GM04503 (cell line): Measurements from ENCODE around the gene ZNF423.

Source experiments
- DNase-seq: peaks from one replicate; pipeline ENCODE4 v3.0.0-alpha.2; 2012; ENCODE audit warnings: low read depth

ZNF423 gene

DNA sequence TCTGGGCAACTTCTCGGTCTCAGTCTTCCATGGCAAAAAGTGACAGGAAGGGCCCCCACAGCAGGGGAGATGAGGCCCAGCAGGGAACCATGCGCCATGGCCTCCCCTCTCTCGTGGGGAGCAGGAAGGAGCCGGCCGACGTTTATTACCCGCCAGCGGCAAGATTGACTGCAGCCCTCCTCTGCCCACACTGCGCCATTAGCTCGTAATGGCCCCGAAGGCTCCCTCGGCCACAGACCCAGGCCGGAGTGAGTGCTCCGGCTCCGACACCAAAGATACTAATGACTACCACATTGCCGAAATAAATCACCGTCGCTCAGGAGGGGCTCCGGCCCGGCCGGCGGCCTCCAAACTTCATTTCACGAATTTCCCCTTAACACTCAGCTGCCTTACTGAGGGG, 255.4 kb downstream of the ZNF423 start:
- DNase-seq = no peak

DNA sequence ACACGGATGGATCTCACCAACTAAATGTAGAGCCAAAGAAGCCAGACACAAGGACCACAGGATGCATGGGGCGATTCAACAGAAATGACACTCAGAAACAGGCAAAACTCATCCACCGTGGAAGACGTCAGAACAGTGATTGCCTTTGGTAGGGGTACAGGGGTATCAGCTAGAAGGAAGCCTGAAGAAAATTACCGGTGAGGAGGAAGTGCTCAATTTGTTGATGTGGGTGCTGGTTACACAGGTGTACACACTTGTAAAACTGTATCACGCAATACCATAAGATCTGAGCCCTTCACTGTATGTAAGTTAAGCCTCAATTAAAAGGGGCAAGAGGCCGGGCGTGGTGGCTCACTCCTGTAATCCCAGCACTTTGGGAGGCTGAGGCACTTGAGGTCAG, 256.2 kb downstream of the ZNF423 start:
- DNase-seq = no peak

DNA sequence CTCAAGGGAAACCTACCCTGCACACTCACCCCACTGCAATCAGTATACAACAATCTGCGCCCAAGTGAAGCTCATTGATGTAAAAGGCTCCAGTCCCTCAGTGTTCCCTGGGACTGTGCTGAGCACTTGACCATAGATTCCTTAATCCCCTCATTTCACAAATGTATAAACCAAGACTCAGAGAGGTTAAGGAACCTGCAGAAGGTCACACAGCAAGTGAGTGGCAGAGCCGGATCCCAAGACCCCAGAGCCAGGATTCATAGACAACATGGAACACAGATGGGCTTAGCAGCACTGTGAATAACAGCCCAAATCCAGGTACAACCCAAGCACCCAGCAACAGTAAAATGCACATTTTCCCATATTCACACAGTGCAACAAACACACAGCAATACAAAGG, 256.6 kb downstream of the ZNF423 start:
- no peak for DNase-seq

DNA sequence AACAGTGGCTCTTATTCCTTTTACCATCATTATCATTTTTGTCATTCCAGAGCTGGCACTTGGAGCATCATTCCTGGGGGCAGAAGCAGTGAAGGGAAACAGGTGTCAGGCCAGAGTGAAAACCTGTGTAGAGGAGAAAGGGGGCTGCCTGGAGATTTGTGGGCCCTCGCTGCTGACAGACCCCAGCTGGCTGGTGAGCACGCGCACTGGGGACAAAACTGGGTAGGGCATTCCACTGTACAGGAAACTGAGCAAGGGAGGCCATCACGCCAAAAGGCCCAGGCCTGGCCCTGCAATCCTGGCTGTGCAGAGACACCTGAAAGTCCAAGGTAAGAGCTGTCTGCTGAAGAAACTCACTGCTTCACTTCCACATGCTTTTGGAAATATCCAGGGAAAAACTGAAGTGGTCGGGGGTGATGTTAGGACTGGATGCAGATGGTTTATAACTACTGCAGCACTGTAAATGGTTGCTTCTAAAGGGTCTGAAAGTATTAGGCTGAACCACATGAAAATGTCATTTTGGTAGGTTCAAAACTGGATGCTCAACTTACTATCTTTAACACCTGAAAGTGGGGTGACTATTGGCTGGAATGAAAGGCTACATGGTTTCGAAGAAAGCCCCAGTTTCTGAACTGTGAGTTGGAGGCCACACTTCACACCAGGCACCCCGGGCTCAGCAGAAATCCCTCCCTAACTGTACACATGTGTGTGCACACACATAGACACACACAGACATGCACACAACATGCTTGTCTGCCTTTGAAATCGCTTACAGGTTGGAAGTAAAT, 257.3 kb downstream of the ZNF423 start:
- DNase-seq = no peak

DNA sequence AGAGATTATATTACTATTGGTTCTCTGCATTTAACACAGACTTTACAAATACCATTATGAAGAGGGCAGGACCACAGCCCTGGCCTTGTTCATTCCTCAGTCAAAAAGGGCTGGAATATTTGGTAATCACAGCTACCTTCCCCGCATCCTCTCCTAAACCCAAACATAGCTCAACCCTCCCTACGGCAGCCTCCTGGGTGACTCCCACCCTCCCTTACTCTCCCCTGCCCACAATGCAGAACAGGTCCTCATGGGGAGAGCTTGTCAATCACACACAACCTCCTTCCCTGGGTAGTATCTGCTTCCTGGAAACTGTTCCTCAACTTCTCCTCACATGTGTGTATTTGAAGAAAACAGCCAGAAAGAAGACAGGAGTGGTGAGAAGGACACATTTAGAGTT, 258.1 kb downstream of the ZNF423 start:
- no peak for DNase-seq

DNA sequence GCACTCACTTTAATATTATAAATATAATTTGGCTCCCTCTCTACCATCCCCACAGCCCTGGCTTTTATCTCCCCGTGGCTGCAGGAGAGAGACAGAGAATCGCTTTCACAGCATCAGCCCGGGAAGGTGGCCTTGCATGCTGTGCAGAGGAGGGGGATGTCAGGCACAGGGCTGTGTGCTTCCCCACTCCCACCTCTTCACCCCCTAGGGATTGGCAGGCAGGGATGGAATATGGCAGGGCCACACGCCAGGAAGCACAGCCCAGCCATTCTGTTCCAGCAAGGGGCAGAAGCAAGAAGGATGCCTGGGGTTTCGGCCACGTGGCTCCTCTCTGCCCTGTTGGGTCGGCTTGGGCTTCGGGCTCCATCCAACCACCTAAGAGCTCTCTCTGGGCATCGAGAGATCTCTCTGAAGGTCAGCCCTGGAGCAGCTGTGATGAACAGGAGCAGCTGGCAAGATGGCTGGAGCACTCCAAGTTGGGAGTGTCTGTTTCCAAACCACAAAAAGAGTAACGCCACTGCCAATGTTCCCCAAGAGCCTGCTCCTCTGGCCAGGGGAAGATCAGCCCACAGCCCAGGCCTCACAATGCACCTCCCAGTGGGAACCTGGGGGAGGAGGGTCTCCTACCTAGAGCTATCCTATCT, 259.1 kb downstream of the ZNF423 start:
- no peak for DNase-seq

DNA sequence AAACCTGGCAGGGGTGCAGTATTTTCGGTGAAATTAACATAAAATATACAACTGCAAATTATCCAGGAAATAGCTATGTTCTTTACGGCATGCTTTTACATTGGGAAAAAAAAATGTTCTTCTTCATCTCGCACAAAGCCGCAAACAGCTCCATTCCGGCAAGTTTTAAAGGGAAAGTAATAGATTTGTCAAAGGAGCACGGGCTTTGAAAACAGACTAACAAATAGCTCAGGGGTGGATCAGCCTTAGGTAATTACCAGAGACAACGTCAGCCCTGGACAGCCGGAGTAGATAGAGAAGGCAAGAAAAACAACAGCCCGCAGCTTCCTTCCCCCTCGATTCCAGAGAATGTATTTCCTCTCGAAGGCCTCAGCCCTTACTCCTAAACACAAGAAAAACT, 259.8 kb downstream of the ZNF423 start:
- DNase-seq = no peak

DNA sequence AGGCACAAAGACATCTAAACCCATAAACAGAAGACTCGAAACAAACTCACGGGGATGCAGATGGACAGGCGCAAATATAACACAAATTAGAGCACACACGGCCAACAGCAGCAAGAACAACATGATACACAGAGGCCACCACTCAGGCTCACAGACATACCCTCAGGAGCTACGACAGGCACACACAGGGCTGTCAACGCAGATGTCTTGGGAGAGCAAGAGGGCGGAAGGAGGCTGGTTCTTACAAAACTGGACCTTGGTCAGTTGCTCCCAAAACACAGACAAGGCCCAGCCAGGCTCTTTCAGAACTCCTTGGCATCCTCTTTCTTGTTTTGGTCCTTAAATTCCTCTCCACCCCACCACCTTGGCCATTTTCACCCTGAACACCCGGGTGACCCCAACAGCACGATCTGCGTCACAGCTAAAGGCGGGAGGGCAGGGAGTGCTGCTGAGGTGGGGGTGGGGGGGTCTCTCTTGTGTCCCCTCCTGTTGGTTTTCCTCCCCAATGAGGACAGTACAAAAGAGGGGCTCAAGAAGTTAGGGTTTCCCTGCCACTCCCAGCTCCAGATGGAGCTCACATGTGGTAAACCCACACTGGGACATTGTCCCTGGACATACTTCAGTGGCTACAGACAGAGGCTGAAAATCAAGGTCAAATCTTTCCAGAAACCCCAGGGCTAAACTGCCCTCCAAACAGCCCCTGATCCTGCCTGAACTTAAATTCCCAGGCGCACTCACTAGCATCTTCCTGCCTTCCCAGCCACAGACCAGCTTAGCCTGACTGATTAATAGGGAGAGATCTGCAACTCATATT, 261.0 kb downstream of the ZNF423 start:
- no peak for DNase-seq

DNA sequence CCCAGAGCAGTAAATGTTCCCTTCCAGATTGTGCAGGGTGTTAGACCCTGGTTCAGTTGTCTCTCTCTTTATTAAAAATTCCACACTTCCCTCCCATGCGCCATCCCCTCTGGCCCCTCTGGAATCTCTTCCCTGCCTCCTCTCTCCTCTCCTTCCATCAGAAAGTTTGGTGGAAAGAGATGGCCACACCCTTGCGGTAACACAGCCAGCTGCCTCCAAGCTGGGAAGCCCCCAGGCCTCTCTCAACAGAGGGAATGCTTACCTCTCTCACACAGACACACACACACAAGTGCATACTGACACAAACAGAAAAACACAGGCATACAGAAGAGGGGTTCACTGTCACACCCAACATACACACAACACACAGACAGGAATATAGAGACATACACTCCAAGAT, 261.8 kb downstream of the ZNF423 start:
- DNase-seq = no peak

DNA sequence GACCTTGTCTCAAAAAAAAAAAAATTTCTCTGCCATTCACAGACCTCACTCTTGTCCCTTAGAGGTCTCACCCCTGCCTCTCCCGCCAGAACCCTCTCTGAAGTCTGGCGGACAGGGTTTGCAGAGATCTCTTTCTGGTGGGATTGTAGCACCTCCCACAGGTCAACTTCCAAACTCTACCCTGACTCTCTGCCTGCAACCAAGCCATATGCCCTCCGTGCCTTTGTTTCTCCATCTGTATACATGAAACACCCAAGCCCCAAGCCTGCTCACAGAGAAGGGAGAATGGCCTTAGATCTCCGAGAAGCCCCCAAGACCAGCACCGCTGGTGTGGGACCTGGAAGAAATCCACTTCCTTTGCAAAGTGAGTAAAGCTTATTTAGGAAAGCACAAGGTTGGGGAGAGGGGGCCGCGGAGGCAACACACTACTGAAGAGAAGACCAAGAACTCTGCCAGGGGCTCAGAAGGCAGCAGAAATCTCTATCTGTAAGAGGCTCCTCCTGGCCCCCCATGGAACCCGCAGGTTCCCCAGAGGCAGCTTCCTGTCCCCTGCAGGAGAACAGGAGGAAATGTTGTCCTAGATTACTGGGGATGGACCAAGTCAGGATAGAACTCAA, 262.4 kb downstream of the ZNF423 start:
- no peak for DNase-seq

DNA sequence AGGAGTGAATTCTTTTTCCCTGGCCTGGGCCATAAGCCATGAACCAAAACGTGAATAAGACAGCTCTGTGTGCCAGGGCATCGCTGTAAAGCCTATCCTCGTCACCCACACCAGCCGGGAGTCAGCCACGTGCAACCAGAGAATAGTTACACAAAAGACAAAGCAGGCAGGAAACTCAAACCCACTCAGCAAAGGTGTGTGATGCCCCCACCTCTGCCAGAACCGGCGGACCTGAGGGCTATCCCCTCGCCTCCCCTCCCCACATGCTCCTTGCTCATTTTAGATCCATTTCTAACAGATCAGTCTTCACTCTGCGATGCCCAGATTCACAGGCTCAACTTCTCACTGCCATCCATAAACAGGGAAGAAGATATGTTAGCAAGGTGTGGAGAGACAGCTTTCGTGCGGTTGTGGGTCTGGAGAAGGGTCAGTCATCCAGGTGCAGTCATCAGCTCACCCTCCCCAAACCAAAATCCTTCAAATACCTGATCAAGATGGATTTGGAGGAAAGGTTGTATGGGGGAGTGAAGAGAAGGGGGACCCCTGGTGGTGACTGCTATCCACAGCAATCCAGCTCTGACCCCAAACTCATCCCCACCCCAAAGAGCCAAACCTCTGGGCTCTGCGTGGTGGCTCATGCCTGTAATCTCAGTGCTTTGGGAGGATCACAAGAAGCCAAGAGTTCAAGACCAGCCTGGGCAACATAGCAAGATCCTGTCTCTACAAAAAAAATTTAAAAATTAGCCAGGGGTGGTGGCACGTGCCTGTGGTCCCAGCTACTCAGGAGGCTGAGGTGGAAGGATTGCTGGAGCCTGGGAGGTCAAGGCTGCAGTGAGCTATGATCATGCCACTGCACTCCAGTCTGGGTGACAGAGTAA, 263.1 kb downstream of the ZNF423 start:
- no peak for DNase-seq

DNA sequence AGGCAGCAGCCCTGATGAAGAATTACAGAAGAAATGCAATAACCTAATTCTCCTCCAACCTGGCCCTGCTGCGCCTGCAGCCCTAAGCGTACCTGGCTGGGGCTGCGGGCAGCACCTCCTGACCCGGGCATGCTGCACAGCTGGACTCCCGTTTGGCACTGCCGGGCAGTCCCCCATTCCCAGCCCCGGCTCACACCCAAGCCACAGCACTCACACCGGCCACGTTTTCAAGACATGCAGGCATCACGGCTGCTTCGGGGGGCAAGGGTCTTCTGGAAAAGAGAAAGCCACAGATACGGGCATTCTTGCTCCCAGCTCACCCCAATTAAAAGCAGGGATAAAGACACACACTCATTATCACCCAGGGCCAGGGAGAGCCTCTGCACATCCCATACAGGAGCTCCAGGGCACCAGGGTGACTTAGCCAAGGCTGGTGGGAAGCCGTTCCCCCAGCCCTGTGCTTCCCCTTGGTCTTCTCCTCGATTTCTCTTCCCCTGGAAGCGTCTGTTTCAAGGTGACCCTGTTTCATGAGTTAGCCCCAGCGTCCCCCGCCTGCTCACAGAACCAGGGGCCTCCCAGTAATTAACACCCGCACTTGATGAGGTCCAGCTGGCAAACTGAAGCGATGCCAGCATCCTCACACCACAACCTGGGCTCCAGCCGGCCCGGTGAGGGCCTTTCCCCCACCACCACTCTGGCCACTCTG, 265.6 kb downstream of the ZNF423 start:
- no peak for DNase-seq

DNA sequence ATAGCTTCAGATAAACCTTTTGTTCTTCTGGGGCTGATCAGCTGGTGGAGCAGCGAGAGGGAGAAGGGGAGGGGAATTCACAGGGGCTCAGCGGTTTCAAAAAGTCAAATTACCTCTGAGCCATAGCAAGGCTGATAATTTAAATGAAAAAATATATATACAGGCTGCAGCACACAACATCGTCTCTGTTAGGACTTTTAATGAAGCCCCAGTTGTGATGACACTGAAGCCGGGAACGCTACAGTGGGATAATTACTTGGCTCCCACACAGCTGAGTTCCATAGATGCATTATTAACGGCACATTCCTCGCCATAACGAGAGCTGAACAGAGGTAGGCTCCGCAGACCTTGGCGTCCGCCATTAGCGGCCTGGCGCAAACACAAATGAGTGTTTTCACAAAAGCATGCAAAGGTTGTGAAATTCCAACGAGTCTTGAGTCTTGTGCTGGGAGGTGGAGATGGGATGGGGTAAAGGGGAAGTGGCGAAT, 266.3 kb downstream of the ZNF423 start:
- DNase-seq = no peak

DNA sequence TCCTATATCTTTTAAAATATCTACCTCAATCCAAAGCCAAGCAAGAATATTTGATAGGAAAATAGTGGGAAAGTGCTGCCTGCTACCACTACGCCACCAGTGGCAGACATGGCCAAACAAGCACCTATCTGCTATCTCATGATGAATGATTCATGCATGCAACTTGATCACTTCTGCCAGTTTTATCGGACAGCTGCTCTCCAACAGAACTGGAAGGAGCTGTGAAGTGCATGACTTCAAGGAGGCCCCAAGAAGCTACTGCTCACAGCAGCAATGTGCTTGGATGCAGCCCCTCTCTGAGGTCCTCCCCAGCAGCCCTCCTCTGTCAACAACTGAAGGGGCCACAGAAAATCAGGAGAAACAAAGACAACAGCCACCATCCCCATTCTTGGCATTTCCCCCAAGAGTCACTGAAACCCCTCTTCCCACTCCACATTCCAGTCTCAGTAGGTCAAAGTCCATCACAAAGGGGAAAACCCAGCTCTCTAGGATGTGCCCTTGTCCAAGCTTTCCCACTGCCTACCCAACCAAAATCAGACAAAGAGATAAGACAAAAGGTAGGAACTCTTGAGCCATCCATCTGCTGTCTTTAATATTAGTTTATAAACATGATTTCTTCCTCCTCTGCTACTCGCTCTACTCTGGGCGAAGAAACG, 267.1 kb downstream of the ZNF423 start:
- DNase-seq = no peak

DNA sequence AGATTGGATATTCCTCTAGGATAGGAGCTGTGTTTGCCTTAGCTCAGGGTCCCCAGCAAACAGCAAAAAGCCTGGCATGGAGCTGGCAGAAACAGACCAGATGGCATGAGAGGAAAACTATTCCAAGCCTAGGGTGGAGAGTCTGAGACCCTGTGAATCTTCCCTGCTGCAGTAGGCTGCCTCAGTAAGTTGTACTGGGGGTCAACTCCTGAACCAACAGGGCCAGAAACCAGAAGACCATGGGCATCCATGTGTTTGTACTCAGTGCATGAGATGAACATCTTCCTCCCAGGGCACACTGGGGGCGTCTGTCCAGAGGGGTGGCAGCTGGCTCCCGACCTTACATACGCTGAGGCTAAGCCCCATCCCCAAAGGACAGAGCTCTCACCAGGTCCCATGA, 267.9 kb downstream of the ZNF423 start:
- no peak for DNase-seq

DNA sequence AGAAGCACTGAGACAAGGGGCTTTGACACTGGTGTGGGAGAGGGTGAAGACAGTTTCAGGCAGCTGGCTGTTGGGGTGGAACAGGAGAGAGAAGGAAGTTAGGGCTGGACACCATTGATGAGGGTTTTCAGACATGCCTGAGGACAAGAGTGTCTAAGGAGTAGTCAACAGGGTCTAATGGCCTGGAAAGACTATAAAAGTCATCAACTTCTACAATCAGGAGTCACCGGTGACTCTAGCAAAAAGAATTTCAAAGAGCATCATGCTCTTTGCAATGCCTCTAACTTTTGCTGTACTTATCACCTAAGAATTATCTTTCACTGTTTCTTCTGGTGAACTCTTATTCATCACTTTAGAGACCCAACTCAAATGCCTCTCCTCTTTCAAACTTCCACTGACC, 268.4 kb downstream of the ZNF423 start:
- no peak for DNase-seq

DNA sequence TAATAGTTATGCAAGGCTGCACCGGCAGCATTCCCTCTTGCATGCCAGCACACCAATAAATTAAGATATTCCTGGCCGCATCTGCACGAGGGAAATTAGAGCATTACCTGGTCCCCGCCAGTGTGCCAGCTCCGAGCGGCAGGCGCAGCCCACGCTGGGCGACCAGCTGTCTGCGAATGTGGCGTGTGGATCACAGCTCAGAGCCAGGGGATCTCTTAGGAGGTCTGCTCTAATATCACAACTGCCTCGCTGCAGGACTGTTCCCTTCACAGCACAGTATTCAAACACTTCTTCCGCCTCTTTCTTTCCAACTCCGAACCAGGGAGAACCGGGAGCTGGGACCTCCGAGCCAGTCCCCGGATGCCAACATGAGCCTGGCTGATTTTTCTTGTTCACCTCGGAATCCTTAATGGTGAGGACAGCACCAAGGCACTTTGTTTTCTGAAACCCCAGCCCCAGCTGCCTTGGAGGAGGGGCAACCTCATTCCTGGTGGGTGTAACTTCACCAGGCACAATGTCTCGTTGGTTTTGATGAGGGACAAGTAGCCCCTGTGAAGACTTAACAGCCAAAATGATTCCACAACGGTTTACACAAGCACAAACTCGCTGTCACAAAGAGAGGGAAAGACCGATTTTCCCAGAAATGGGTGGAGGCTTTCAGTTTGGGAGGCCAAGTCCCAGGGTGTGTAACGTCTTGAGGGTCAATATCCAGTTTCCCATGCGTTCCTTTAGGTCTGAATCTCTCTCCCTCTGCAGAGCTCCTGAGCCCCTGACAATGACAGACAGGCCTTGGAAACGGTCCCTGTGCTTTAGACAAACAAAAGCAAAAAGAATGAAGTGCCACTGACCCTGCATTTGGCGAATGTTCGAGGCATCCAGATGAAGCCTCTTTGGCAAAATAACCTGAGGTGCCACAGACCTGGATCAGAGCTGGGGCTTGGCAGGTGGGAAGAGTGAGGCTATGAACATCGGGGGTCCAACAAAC, 269.2 kb downstream of the ZNF423 start:
- no peak for DNase-seq

DNA sequence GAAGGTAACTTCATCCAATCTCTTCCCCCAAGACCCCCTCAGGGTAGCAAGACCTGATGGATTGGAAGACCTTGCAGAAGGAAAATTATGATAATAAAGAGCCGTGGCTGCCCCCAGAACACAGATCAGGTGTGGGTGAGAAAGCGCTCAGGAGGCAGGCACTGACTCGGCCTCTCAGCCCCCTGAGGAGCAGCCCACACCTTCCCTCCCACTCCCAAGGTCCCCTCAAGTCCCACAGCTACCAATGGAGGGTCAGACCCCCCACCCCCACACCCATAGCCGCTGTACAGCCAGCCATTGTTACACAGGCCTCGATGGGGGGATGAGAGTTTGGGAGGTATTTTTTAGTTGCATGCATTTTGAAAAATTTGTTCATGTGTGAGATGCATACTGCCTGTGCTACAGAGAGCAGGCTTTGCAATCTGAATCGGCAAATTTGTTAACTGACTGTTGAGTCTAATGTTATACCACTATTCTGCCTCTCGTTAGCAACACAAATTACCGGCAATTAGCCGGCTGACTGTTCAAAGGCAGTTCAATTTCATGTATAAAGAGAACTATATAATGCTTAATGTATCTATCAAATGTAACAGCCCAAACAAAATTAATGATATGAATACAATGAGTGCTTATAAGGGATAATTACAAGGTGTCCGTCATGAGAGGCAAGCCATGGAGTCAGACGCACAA, 270.6 kb downstream of the ZNF423 start:
- DNase-seq = no peak
